Sigmoid colon (tissue), 4 donors: Measurements from ENCODE around the gene FN1.

Experiments
- CTCF ChIP-seq, 4 experiments: fragments of 450-650 bp in 3 of 4; fragments of 200-600 bp in 1 of 4; IDR thresholded peaks; one replicate each; pipeline ENCODE4 v1.5.1; 2016 to 2019; ENCODE audit warnings: antibody characterized with exemption in 4 of 4, mild to moderate bottlenecking in 3 of 4, moderate library complexity in 2 of 4
- EP300 ChIP-seq, 4 donors: sonication (generic); formaldehyde crosslinking; IDR thresholded peaks; one replicate each; pipeline ENCODE4 v1.6.1; 2017; ENCODE audit warnings: antibody characterized with exemption in 4 of 4
- POLR2A ChIP-seq, 2 donors: fragments of 450-650 bp; IDR thresholded peaks; one replicate each; pipeline ENCODE4 v1.6.1; 2016; ENCODE audit warnings: antibody characterized with exemption in 2 of 2, mild to moderate bottlenecking in 2 of 2, moderate library complexity in 2 of 2

DNA sequence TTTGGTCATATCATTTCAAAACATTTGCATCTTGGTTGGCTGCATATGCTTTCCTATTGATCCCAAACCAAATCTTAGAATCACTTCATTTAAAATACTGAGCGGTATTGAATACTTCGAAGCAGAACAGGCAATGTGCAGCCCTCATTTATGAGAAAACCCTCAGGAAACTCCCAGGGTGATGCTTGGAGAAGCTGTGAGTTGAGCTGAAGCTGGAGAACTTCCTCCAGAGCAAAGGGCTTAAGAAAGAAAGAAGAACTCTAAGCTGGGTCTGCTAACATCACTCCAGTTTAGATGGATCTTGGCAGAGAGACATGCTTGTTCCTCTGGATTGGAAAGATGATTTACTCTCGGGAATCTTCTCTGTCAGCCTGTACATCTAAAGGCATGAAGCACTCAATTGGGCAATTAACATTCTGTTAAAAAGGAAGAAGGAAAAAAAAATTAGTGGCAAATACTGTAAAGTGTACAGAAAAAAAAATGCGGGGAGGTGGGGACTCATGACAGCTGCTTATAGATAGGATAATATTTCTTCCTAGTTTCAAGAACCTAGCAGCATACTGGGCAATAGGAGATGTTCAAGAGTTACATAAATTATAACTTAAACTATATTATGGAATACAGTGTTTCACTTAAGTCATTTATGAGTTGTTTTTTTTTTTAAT lies 74.5 kb downstream of the FN1 start:
- TF ChIP-seq CTCF (IDR thresholded peaks at IDR 0.05) (no peak), POLR2A (IDR thresholded peaks at IDR 0.05) (no peak), EP300 (IDR thresholded peaks at IDR 0.05) (no peak)
